RKO (cell line): ENCODE measurements around the gene CRKL.

ENCODE experiments used
- DNase-seq: peaks from one replicate; pipeline ENCODE4 v3.0.0-alpha.2; 2016; ENCODE audit warnings: low spot score

The CRKL gene

GRCh38 chr22:20952544-20953341, 35.5 kb downstream of the CRKL start:
- no peak for DNase-seq

- no peak for DNase-seq
Observed at GRCh38 chr22:20953342-20953608, 36.1 kb downstream of the CRKL start.

- no peak for DNase-seq
Observed at GRCh38 chr22:20953668-20954500, 36.7 kb downstream of the CRKL start.

GRCh38 chr22:20955548-20955947, 38.3 kb downstream of the CRKL start:
- peak; percentile 50 for DNase-seq

- peak; percentile 85 for DNase-seq
Observed at GRCh38 chr22:20956258-20957101, 39.3 kb downstream of the CRKL start.

- no peak for DNase-seq
Observed at GRCh38 chr22:20957102-20957682, 40.0 kb downstream of the CRKL start.

GRCh38 chr22:20957683-20958431, 40.6 kb downstream of the CRKL start:
- DNase-seq: peak; percentile 60

- no peak for DNase-seq
Observed at GRCh38 chr22:20959578-20960461, 42.6 kb downstream of the CRKL start.

GRCh38 chr22:20960609-20961008, 43.4 kb downstream of the CRKL start:
- no peak for DNase-seq

GRCh38 chr22:20962491-20962945, 45.3 kb downstream of the CRKL start:
- DNase-seq: no peak

- DNase-seq: no peak
Observed at GRCh38 chr22:20963201-20964052, 46.2 kb downstream of the CRKL start.

GRCh38 chr22:20964090-20964798, 47.0 kb downstream of the CRKL start:
- DNase-seq: no peak

- DNase-seq: no peak
Observed at GRCh38 chr22:20964799-20965103, 47.5 kb downstream of the CRKL start.

GRCh38 chr22:20965104-20965887, 48.1 kb downstream of the CRKL start:
- no peak for DNase-seq

GRCh38 chr22:20965888-20966855, 49.0 kb downstream of the CRKL start:
- DNase-seq: no peak

- no peak for DNase-seq
Observed at GRCh38 chr22:20966883-20967696, 49.9 kb downstream of the CRKL start, which contains the start of gene AIFM3. Gene AIFM3 (plus strand): TSS chr22:20967255. CDS start chr22:20967945, 690 bp downstream.
